ACC112 (cell line): ENCODE measurements around the gene IL34.

Source experiments
- H2AFZ ChIP-seq: fragments of 200-600 bp; sonication (generic); one replicate; pipeline ENCODE4 v1.6.0; 2017; ENCODE audit warnings: antibody characterized with exemption, low read length; ENCODE audit not compliant: unreplicated experiment
- H3K27ac ChIP-seq: fragments of 200-600 bp; sonication (generic); 2 replicates; pipeline ENCODE4 v1.5.1; 2014; ENCODE audit warnings: low read depth, mild to moderate bottlenecking, antibody characterized with exemption, low read length, moderate library complexity
- H3K27me3 ChIP-seq: fragments of 200-600 bp; sonication (generic); 2 replicates; pipeline ENCODE4 v1.6.1; 2014; ENCODE audit warnings: mild to moderate bottlenecking, antibody characterized with exemption, low read length, moderate library complexity, mixed read lengths; ENCODE audit not compliant: insufficient read depth
- H3K36me3 ChIP-seq: fragments of 200-600 bp; sonication (generic); 2 replicates; pipeline ENCODE4 v1.6.1; 2016; ENCODE audit warnings: mild to moderate bottlenecking, antibody characterized with exemption, low read length, moderate library complexity, mixed read lengths; ENCODE audit not compliant: insufficient read depth
- H3K4me1 ChIP-seq: fragments of 200-600 bp; sonication (generic); one replicate; pipeline ENCODE4 v1.6.1; 2016; ENCODE audit warnings: low read length, mixed read lengths; ENCODE audit not compliant: insufficient read depth, unreplicated experiment, control insufficient read depth
- H3K4me3 ChIP-seq: fragments of 200-600 bp; sonication (generic); 2 replicates; pipeline ENCODE4 v1.5.1; 2014; ENCODE audit warnings: mild to moderate bottlenecking, low read depth, low read length
- H3K79me2 ChIP-seq: fragments of 200-600 bp; sonication (generic); one replicate; pipeline ENCODE4 v1.6.0; 2016; ENCODE audit warnings: low read length; ENCODE audit not compliant: control insufficient read depth, unreplicated experiment, insufficient read depth

Gene IL34

DNA sequence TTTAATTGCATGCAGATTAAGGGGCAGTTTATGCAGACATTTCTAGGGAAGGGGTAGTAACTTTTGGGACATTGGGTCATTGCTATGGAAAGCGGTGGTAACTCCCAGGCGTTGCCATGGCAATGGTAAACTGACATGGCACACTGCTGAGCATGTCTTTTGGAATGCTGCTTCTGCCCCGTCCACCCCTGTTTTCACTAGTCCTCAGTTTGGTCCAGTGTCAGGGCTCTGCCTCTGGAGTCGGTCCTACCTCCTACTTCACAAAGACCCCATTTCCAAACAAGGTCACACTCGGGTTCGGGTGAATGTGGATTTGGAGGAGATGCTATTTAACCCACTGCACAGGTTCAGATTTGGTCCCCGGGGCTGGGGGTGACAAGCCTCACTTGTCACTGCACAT is 2.9 kb downstream of the IL34 start:
- Histone ChIP-seq H3K27me3 (no peaks in the 10 kb centered on the region), H3K79me2 (no peaks in the 10 kb centered on the region), H3K27ac (no peak overlapping the region), H2AFZ (no peak overlapping the region), H3K36me3 (no peaks in the 10 kb centered on the region), H3K4me1 (peaks cover 17% of the 10 kb centered on the region), H3K4me3 (no peak overlapping the region)

DNA sequence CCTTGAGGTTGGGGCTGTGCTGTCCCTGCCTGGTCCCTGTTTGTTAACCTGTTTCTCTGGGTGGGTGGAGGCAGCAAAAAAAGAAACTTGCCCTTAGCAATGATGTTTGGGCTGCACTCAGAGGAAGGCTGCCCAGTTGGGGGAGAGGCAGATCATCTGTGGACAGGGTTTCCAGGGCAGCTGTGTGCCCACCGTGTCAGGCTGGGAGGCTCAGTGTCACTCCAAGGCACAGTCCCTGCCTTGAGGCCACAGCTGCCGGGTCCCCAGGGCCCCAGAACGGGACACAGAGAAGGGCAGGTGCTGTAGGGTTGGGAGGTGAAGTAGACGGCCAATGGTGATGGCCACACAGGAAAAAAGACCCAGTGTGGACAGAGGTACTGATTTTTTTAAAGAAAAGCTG is 3.9 kb downstream of the IL34 start:
- H3K27me3 ChIP-seq, result no peaks in the 10 kb centered on the region
- no peak overlapping the region for H3K27ac ChIP-seq
- H3K79me2 ChIP-seq, result no peaks in the 10 kb centered on the region
- no peak overlapping the region for H2AFZ ChIP-seq
- H3K4me3 ChIP-seq, result no peak overlapping the region
- no peaks in the 10 kb centered on the region for H3K36me3 ChIP-seq
- H3K4me1 ChIP-seq, result peaks cover 18% of the 10 kb centered on the region

DNA sequence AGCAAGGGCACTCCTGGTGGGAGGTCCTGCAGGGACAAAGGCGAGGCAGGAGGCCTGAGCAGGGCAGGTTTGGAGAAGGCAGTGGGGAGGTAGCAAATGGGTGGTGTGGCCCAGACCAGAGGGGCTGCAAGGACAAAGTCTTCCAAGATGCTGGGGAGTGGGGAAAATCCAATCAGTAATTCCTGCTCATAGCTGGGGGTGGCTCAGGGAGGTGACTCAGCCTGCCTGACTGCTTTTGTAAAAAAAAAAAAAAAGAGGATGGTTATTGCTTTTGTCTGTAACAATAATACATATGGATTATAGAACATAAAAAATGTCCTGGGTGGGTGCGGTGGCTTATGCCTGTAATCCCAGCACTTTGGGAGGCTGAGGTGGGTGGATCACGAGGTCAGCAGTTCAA is 5.2 kb downstream of the IL34 start:
- no peaks in the 10 kb centered on the region for H3K27me3 ChIP-seq
- no peaks in the 10 kb centered on the region for H3K36me3 ChIP-seq
- no peak overlapping the region for H3K4me3 ChIP-seq
- peaks cover 18% of the 10 kb centered on the region for H3K4me1 ChIP-seq
- H3K27ac ChIP-seq, result no peak overlapping the region
- no peaks in the 10 kb centered on the region for H3K79me2 ChIP-seq
- no peak overlapping the region for H2AFZ ChIP-seq

DNA sequence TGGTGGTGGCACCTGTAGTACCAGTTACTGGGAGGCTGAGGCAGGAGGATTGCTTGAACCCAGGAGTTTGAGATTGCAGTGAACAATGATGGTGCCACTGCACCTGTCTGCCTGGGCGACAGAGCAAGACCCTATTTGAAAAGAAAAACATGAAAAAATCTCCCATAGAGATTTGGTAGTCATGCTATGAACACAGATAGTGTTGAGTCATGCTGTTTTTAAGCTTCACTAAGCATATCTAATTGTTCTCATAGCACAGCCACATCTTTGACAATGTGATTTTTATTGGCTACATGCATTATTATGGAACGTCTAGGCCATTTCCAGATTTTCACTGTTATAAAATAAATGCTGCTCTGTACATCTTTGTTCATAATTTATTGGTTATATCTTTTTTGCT is 6.0 kb downstream of the IL34 start:
- Histone ChIP-seq H3K27me3 (no peaks in the 10 kb centered on the region), H3K4me1 (peaks cover 18% of the 10 kb centered on the region), H2AFZ (no peak overlapping the region), H3K4me3 (no peak overlapping the region), H3K79me2 (no peaks in the 10 kb centered on the region), H3K36me3 (no peaks in the 10 kb centered on the region), H3K27ac (no peak overlapping the region)

DNA sequence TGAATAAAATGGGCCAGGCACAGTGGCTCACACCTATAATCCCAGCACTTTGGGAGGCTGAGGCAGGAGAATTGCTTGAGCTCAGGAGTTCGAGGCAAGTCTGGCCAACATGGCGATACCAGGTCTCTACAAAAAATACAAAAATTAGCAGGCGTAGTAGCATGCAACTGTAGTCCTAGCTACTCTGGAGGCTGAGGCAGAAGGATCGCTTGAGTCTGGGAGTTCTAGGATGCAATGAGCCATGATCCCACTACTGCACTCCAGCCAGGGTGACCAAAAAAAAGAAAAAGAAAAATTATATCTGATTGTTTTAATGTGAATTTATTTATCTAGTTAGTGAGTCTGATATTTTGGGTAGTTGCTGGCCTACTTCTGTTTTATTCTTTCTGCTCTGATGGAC is 7.0 kb downstream of the IL34 start:
- no peak overlapping the region for H2AFZ ChIP-seq

DNA sequence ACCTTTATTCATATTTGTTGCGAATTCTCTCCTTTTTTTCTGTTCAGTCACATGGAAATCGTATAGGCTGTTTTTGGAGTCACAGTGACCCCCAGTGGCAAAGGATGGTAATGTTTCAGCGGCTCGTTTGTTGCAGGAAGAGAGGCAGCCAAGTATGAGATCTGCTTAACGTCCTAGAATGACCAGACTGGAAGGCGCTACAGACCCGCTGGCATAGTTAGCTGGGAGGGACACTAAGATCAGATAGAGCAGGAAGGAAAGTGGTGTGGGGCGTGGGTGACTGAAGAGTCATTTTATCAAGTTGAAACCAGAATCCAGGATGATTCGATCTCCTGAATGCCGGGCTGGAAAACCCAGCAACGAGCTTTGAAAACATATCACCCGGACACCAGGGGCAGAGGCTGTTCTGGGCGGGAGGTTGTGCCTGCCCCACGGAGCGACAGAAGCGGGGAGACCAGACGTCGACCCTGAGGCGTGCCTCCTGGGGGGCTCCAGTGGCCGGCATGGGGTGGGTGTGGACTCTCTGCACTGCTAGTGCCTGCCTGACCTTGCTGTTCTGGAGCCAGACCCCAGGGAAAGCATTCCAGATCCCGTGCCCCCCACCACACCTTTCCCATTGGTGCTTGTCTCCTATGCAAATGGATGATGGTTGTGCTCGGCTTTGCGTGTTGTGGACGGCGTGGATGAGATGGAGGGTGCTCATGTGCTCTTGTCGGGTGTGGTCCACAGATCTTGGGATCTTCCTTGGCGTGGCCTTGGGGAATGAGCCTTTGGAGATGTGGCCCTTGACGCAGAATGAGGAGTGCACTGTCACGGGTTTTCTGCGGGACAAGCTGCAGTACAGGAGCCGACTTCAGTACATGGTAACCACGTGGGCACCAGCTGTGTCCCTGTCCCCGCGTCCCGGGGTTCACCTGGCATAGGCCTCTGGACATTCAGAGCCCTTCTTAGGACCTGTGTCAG is 7.7 kb downstream of the IL34 start:
- Histone ChIP-seq H3K4me1 (peaks cover 18% of the 10 kb centered on the region), H2AFZ (peak overlapping the region; percentile 81), H3K79me2 (no peaks in the 10 kb centered on the region), H3K4me3 (peak overlapping the region; percentile 60), H3K27me3 (no peaks in the 10 kb centered on the region), H3K27ac (no peak overlapping the region), H3K36me3 (no peaks in the 10 kb centered on the region)

More for the DNA sequence above, 7.0 kb downstream of the IL34 start:
- H3K27me3 ChIP-seq, result no peaks in the 10 kb centered on the region
- no peak overlapping the region for H3K4me3 ChIP-seq
- peaks cover 18% of the 10 kb centered on the region for H3K4me1 ChIP-seq
- no peaks in the 10 kb centered on the region for H3K79me2 ChIP-seq
- no peak overlapping the region for H3K27ac ChIP-seq
- no peaks in the 10 kb centered on the region for H3K36me3 ChIP-seq

DNA sequence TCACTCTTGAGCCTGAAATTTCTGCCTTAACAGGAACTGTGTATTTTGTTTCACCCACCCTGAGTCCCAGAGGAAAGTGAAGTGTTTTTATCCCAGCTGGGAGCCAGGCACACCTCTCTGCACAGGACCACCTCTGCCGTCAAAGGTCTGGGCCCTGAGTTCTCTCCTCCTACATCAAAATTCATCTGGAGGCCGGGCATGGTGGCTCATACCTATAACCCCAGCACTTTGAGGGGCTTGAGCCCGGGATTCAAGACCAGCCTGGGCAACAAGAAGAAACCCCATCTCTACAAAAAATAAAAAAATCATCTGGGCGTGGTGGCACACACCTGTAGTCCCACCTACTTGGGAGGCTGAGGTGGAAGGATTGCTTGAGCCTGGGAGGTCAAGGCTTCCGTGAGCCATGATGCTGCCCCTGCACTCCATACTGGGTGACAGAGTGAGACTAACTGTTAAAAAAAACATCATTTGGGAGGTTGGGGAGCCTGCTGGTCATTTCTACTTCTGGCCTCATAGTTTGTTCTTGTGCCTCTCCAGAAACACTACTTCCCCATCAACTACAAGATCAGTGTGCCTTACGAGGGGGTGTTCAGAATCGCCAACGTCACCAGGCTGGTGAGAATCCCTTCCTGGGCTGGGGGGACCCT is 9.8 kb downstream of the IL34 start:
- H3K4me3 ChIP-seq, result no peak overlapping the region
- H3K27me3 ChIP-seq, result no peaks in the 10 kb centered on the region
- H3K36me3 ChIP-seq, result no peaks in the 10 kb centered on the region
- peaks cover 16% of the 10 kb centered on the region for H3K4me1 ChIP-seq
- H3K79me2 ChIP-seq, result no peaks in the 10 kb centered on the region
- no peak overlapping the region for H2AFZ ChIP-seq
- no peak overlapping the region for H3K27ac ChIP-seq

DNA sequence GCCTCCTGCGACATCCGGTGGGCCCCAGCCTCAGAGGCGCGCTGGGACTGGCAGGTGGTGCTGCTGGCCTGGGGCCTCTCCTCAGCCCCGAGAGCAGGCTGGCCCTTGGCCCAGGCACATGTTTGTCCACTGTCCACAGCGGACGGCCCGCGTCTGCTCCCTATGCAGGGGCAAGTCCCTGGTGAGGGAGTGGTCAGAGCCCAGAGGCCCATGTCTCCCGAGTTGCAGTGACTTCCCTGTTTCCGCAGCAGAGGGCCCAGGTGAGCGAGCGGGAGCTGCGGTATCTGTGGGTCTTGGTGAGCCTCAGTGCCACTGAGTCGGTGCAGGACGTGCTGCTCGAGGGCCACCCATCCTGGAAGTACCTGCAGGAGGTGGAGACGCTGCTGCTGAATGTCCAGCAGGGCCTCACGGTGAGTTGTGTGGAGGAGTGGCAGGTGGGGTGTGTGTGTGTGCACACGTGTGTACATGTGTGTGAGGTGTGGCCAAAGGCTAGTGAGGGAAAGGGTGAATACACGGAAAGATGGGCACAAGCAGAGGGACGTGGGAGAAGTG is 10.4 kb downstream of the IL34 start:
- Histone ChIP-seq H3K36me3 (no peaks in the 10 kb centered on the region), H3K79me2 (no peaks in the 10 kb centered on the region), H3K27ac (no peak overlapping the region), H3K27me3 (no peaks in the 10 kb centered on the region), H3K4me3 (no peak overlapping the region), H2AFZ (no peak overlapping the region), H3K4me1 (peaks cover 13% of the 10 kb centered on the region)

DNA sequence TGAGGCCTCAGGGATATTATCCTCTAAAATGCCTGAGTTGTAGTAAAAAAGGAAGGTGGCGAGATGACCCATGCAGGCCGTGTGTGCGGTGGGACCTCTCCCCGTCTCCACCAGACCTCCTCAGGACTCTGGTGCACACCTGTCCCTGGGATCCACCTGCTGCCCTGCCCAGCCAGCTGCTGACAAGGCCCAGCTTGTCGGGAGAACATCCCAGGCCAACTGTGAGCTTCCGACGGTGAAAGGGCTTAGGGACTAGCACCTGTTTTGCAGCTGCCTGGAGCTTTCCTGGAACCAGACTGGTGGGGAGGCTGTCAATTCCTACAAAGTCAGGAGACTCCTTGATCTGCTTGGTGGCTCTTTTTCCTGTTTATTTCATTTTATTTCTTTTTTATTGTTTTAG is 11.6 kb downstream of the IL34 start:
- H3K27ac ChIP-seq, result no peak overlapping the region
- H3K27me3 ChIP-seq, result no peaks in the 10 kb centered on the region
- H2AFZ ChIP-seq, result no peak overlapping the region
- H3K36me3 ChIP-seq, result no peaks in the 10 kb centered on the region
- peaks cover 6% of the 10 kb centered on the region for H3K4me1 ChIP-seq
- no peaks in the 10 kb centered on the region for H3K79me2 ChIP-seq
- H3K4me3 ChIP-seq, result no peak overlapping the region

DNA sequence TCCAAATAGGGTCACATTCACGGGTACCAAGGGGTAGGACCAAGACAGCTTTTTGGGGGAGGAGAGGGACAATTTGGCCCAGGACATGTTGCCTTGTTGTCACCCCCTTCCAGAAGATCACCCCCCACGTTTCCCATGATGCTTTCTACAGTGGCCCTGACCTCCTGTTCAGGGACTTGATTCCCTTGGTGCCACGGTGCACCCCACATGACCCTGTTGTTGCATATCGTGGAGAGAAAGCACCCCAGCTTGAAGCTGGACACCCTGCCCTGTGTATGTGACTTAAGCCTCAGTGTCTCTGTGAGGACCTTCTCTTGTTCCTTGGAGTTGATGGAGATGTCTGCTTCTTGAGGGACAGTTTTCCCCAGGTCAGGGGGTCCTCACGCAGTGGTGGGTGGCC is 12.6 kb downstream of the IL34 start:
- Histone ChIP-seq H3K27me3 (no peaks in the 10 kb centered on the region), H3K4me1 (peaks cover 5% of the 10 kb centered on the region), H3K27ac (no peak overlapping the region), H2AFZ (no peak overlapping the region), H3K36me3 (no peaks in the 10 kb centered on the region), H3K79me2 (no peaks in the 10 kb centered on the region), H3K4me3 (no peak overlapping the region)
